Dermis blood vessel endothelial cell (primary cell): Measurements from ENCODE around the gene FOLR1. TPM values are rescaled to one million over a fixed set of nuclear protein-coding genes. Genes with fewer than 3 reads are reported as not detected.
"Not testable (repeated sequence)": the region's sequence is repeated elsewhere in the genome, so short reads cannot be mapped to it uniquely, and the experiment has no call there.

Experiments used
- DNase-seq: peaks from one replicate; pipeline ENCODE4 v3.0.0; 2010
- total RNA-seq: library from RNA; depleted of rRNA; stranded (reverse); fragments of >200 nt; gene quantifications from 2 replicates; pipeline ENCODE4 v1.2.3, GENCODE V29; 2014

The FOLR1 gene
- 0.14 and 0.68 TPM in 2 replicates for total RNA-seq

GRCh38 chr11:72191961-72192381, at the start of gene FOLR1:
Gene FOLR1 (plus strand): TSS chr11:72192140. CDS start chr11:72192174, 34 bp downstream.
- DNase-seq, result no peak

GRCh38 chr11:72142543-72142942, 49.4 kb upstream of the FOLR1 start:
- not testable (repeated sequence) for DNase-seq

GRCh38 chr11:72144807-72145565, 47.0 kb upstream of the FOLR1 start:
- no peak for DNase-seq

GRCh38 chr11:72146625-72147024, 45.3 kb upstream of the FOLR1 start:
- no peak for DNase-seq

GRCh38 chr11:72150882-72151281, 41.1 kb upstream of the FOLR1 start:
- no peak for DNase-seq

GRCh38 chr11:72153874-72154273, 38.1 kb upstream of the FOLR1 start:
- not testable (repeated sequence) for DNase-seq

- no peak for DNase-seq
Observed at GRCh38 chr11:72154816-72155215, 37.1 kb upstream of the FOLR1 start.

GRCh38 chr11:72155751-72156150, 36.2 kb upstream of the FOLR1 start:
- DNase-seq, result no peak

GRCh38 chr11:72157131-72157530, 34.8 kb upstream of the FOLR1 start:
- no peak for DNase-seq

GRCh38 chr11:72160319-72160718, 31.6 kb upstream of the FOLR1 start:
- no peak for DNase-seq

GRCh38 chr11:72162891-72163492, 28.9 kb upstream of the FOLR1 start:
- DNase-seq, result no peak

- not testable (repeated sequence) for DNase-seq
Observed at GRCh38 chr11:72164187-72164586, 27.8 kb upstream of the FOLR1 start.

GRCh38 chr11:72169046-72169555, 22.8 kb upstream of the FOLR1 start:
- DNase-seq, result not testable (repeated sequence)

- not testable (repeated sequence) for DNase-seq
Observed at GRCh38 chr11:72169754-72170153, 22.2 kb upstream of the FOLR1 start.

- DNase-seq, result not testable (repeated sequence)
Observed at GRCh38 chr11:72172043-72172442, 19.9 kb upstream of the FOLR1 start.

- no peak for DNase-seq
Observed at GRCh38 chr11:72173291-72173690, 18.6 kb upstream of the FOLR1 start.

- DNase-seq, result no peak
Observed at GRCh38 chr11:72174302-72175070, 17.5 kb upstream of the FOLR1 start.

GRCh38 chr11:72177656-72178055, 14.3 kb upstream of the FOLR1 start:
- DNase-seq, result no peak

GRCh38 chr11:72179049-72179803, 12.7 kb upstream of the FOLR1 start:
- DNase-seq, result no peak

- DNase-seq, result no peak
Observed at GRCh38 chr11:72179804-72180396, 12.0 kb upstream of the FOLR1 start.

- DNase-seq, result not testable (repeated sequence)
Observed at GRCh38 chr11:72180892-72181552, 10.9 kb upstream of the FOLR1 start.
